Mesothelial cell of epicardium (in vitro differentiated cells): Measurements from ENCODE around the gene CAPN10. TPM values are rescaled to one million over a fixed set of nuclear protein-coding genes. Genes with fewer than 3 reads are reported as not detected.

Experiments
- DNase-seq, 2 experiments: peaks; one replicate each; pipeline ENCODE4 v3.0.0; 2021; ENCODE audit warnings: low spot score in 2 of 2; ENCODE audit not compliant: unreplicated experiment in 2 of 2
- H3K27ac Mint-ChIP-seq: 2 replicates; pipeline ENCODE4 v1.8.0; 2021; ENCODE audit warnings: mixed read lengths
- H3K27me3 Mint-ChIP-seq: 2 replicates; pipeline ENCODE4 v1.8.0; 2021; ENCODE audit warnings: low read depth, mixed read lengths
- H3K36me3 Mint-ChIP-seq: 2 replicates; pipeline ENCODE4 v1.8.0; 2021; ENCODE audit warnings: mixed read lengths
- H3K4me1 Mint-ChIP-seq: 2 replicates; pipeline ENCODE4 v1.8.0; 2021; ENCODE audit warnings: mixed read lengths
- H3K4me3 Mint-ChIP-seq: 2 replicates; pipeline ENCODE4 v1.8.0; 2021; ENCODE audit warnings: mild to moderate bottlenecking, moderate library complexity, mixed read lengths
- H3K9me3 Mint-ChIP-seq: 2 replicates; pipeline ENCODE4 v1.8.0; 2021; ENCODE audit warnings: mixed read lengths
- CTCF ChIP-seq: fragments of 200-600 bp; sonication (generic); IDR thresholded peaks from one replicate; pipeline ENCODE4 v1.5.0; 2021; ENCODE audit warnings: antibody characterized with exemption; ENCODE audit not compliant: unreplicated experiment
- total RNA-seq: library from RNA; stranded (reverse); gene quantifications from 3 replicates; pipeline ENCODE4 v1.2.1, GENCODE V29; 2021

CAPN10 gene
- total RNA-seq, 1 donor from 2014 or later: 58.6 TPM

GRCh38 chr2:240565333-240566202 lies 21.0 kb upstream of the CAPN10 start:
- H3K36me3 Mint-ChIP-seq: peaks cover 3% of the 10 kb centered on the region
- no peaks in the 10 kb centered on the region for H3K9me3 Mint-ChIP-seq
- peak overlapping the region; percentile 30 for H3K4me3 Mint-ChIP-seq
- H3K27me3 Mint-ChIP-seq: no peaks in the 10 kb centered on the region
- DNase-seq: peak; percentile 27 to 50
- H3K4me1 Mint-ChIP-seq: peaks cover 37% of the 10 kb centered on the region
- TF ChIP-seq CTCF: no peak
- H3K27ac Mint-ChIP-seq: peak overlapping the region; percentile 59

- Mint-ChIP-seq H3K27me3 (no peaks in the 10 kb centered on the region), H3K4me3 (peak overlapping the region; percentile 76), H3K27ac (peak overlapping the region; percentile 59), H3K4me1 (peaks cover 34% of the 10 kb centered on the region), H3K36me3 (peaks cover 3% of the 10 kb centered on the region), H3K9me3 (no peaks in the 10 kb centered on the region)
- TF ChIP-seq CTCF: peak; percentile 95
- peak; percentile 77 to 83 for DNase-seq
Measured at GRCh38 chr2:240566203-240567136, 20.1 kb upstream of the CAPN10 start.

- H3K27ac Mint-ChIP-seq: peak overlapping the region; percentile 84
- DNase-seq: peak; percentile 14 to 38
- H3K4me3 Mint-ChIP-seq: peak overlapping the region; percentile 76
- peaks cover 3% of the 10 kb centered on the region for H3K36me3 Mint-ChIP-seq
- no peaks in the 10 kb centered on the region for H3K9me3 Mint-ChIP-seq
- no peak for TF ChIP-seq CTCF
- H3K4me1 Mint-ChIP-seq: peaks cover 28% of the 10 kb centered on the region
- H3K27me3 Mint-ChIP-seq: no peaks in the 10 kb centered on the region
Measured at GRCh38 chr2:240567137-240567871, 19.2 kb upstream of the CAPN10 start.

GRCh38 chr2:240567872-240568677 lies 18.5 kb upstream of the CAPN10 start, which contains the start of gene RNPEPL1:
Gene RNPEPL1 (plus strand): TSS chr2:240568484. CDS start chr2:240568587, 103 bp downstream.
- Mint-ChIP-seq H3K4me3 (peak within 1 kb of the TSS; percentile 76), H3K9me3 (no peaks in the 10 kb centered on the region), H3K36me3 (peaks cover 3% of the 10 kb centered on the region), H3K27ac (peak within 1 kb of the TSS; percentile 84), H3K27me3 (no peaks in the 10 kb centered on the region), H3K4me1 (peaks cover 28% of the 10 kb centered on the region)
- TF ChIP-seq CTCF: no peak
- DNase-seq: peak; percentile 50 to 67
